AG08396 (cell line): ENCODE results near the gene GNG7.
"Not testable (repeated sequence)": the region's sequence is repeated elsewhere in the genome, so short reads cannot be mapped to it uniquely, and the experiment has no call there.

Experiments used
- DNase-seq: peaks from one replicate; pipeline ENCODE4 v3.0.0; 2012; ENCODE audit warnings: low spot score, mixed read lengths

The GNG7 gene

GRCh38 chr19:2574971-2575630 lies 127.4 kb downstream of the GNG7 start:
- no peak for DNase-seq

- no peak for DNase-seq
These were observed 128.0 kb downstream of the GNG7 start for GRCh38 chr19:2574478-2574931.

DNA sequence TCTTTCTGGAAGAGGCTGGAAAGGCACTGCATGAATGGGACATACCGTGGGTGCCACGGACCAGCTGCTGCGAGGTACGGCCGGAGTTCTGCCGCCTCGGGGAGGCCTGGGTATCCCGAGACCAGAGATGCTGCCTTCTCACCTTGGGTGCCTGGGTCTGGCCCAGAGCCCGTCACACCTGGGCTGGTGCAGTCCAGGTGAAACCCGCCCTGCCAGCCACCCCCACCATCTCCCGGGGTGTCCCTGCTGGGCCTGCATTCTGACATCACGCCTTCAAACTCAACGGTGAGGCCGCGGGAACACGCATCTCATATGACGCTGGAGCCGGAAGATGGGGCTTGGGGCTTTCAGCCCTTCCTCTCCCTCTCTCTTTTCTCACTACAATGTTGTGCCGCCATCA lies 128.6 kb downstream of the GNG7 start:
- DNase-seq = no peak

DNA sequence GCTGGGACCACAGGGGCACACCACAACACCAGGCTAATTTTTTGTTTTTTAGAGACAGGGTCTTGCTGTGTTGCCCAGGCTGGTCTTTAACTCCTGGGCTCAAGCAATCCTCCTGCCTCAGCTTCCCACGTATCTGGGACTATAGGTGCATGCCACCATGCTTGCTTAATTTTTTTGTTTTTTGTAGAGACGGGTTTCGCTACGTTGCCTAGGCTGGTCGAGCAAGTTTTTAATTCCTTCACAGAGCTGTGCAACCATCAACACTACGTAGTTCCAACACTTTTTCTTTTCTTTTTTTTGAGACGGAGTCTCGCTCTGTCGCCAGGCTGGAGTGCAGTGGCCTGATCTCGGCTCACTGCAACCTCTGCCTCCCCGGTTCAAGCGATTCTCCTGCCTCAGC lies 130.3 kb downstream of the GNG7 start:
- DNase-seq = not testable (repeated sequence)

GRCh38 chr19:2569596-2570465 lies 132.7 kb downstream of the GNG7 start:
- DNase-seq = no peak

GRCh38 chr19:2567996-2568395 lies 134.5 kb downstream of the GNG7 start:
- DNase-seq = no peak

- DNase-seq = no peak
These were observed 134.9 kb downstream of the GNG7 start for GRCh38 chr19:2567580-2567979.

DNA sequence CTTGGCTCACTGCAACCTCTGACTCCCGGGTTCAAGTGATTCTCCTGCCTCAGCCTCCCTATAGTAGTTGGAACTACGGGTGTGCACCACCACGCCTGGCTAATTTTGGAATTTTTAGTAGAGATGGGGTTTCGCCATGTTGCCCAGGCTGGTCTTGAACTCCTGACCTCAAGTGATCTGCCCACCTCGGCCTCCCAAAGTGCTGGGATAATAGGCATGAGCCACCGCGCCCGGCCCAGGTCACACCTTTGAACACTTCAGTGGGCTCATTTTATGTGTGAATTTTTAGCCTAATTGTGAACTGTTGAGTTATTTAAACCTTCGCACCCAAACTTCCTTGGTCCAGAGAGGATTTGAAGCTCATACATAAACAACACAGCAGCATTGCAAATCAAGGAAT lies 138.9 kb downstream of the GNG7 start:
- DNase-seq = not testable (repeated sequence)

- no peak for DNase-seq
These were observed 140.6 kb downstream of the GNG7 start for GRCh38 chr19:2561895-2562294.

- DNase-seq = no peak
These were observed 141.3 kb downstream of the GNG7 start for GRCh38 chr19:2561221-2561620.

- DNase-seq = no peak
These were observed 142.1 kb downstream of the GNG7 start for GRCh38 chr19:2560369-2560768.

GRCh38 chr19:2558543-2558942 lies 144.0 kb downstream of the GNG7 start:
- no peak for DNase-seq

DNA sequence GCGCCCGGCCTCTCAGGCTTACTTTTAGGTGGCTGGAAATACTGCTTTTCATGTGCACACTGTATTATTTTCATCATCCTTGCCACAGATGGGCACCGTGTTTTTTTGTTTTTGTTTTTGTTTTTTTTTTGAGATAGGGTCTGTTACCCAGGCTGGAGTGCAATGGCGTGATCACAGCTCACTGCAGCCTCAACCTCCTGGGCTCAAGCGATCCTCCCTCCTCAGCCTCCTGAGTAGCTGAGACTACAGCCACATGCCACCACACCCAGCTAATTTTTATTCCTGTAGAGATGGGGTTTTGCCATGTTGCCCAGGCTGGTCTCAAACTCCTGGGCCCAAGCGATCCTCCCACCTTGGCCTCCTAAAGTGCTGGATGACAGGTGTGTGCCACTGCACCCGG lies 144.4 kb downstream of the GNG7 start:
- not testable (repeated sequence) for DNase-seq

DNA sequence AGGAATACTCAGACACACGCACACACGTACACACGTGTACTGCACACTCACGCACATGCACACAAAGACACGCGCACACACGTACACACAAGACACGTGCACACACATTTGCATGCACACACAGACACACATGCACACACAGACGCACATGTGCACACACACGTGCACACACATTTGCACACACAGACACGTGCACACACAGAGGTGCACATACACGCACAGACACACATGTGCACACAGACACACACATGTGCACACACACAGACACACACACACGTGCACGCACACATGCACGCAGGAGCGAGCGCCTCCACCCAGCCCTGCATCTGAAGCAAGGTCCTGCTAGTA lies 145.4 kb downstream of the GNG7 start:
- no peak for DNase-seq

DNA sequence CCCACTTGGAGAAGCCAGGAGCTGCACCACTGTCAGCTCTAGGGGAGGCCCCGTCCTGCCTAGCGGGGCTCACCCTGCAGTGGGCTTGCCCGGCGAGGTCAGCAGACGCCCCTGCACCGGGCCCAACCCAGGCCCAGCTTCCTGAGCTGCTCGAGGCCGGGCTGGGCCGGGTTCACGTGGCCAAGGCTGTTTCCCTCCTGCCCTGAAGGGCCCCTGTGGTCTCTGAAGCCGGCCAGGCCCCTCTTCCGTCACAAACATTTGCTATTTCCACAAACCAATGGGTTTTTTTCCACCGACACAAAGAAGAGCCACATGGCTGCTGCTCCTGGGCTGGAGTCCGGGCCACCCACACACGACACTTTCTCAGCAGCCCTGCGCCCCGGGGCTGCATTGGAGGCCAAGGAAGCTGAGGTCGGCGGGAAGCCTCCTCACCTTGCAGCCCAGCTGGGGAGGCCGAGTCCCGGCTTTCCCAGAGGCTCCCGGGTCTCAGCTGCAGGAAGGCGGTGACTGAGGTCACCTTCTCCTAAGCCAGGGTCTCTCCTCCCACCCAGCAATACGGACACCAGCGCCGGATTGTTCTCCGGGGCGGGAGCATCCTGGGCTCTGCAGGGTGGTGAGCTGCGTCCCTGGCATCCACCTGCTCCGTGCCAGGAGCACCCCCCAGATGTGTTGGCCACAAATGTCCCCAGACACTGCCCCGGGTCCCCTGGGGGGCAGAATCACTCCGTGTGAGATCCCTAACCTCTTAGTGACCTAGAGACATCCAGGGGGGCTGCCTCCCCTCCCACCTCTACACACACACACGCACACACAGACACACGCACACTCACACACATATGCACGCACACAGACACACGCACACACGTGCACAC lies 146.0 kb downstream of the GNG7 start:
- no peak for DNase-seq

- DNase-seq = no peak
These were observed 146.9 kb downstream of the GNG7 start for GRCh38 chr19:2555422-2556220.

DNA sequence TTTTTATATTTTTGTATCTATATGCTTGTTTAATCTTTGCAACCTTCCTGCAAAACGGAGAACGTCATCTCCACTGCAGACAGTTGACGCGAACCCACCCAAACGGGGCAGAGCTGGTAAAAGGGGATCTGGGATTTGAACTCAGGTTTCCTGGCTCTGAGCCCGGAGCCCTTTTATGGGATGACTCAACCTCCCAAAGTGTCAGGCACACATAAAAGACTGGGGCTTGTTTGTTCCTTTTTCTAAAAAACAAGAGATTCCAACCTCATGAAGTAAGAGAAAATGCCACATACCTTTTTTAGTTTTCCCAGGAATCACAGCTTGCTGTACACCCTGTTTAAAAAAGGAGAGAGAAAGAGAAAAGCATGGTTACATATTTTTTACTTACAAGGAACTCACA lies 147.6 kb downstream of the GNG7 start:
- no peak for DNase-seq

- no peak for DNase-seq
These were observed 149.0 kb downstream of the GNG7 start for GRCh38 chr19:2553510-2553909.

DNA sequence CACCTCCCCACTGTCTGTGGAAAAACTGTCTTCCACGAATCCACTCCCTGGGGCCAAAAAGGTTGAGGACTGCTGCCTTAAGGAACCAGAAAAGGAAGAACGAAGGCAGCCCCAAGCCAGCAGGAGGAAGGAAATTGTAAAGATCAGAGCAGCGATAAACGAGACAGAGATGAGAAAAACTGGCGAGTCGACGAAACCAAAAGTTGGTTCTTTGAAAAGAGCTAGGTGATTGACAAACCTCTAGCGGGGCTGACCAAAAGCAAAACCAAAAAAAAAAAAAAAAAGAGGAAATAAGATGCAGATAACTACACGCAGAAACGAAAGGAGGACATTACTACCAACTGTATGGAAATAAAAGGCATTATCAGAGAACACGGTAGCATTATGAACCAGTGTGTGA lies 149.6 kb downstream of the GNG7 start:
- DNase-seq = no peak

- DNase-seq = no peak
These were observed 150.7 kb downstream of the GNG7 start for GRCh38 chr19:2551864-2552185.

DNA sequence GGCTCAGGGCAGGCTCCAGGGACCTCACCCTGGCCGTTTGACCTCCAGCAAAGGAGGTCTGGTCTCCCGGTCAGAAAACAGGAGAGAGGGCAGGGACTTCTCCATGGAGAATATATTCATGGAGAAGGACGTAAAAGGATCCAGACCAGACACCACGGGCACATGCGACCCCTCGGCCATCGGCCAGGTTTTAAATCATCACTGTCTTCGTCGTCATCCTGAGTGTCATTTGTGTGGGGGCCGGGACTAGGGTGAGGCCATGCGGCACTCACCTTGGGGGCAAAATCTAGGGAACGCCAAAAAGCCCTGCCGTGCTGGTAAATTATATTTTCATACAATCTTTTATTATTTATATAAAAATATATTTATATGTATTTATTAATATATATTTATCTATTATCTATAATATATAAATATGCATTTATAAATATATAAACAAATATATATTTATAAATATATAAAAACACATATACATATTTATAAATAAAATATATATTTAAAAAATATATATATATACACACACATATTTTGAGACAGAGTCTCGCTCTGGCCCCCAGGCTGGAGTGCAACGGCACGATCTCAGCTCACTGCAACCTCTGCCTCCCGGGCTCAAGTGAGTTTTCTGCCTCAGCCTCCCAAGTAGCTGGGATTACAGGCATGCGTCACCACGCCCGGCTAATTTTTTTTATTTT lies 151.2 kb downstream of the GNG7 start:
- no peak for DNase-seq
